ENCODE data around the gene RAB40B. TPM values are rescaled to one million over a fixed set of nuclear protein-coding genes. Genes with fewer than 3 reads are reported as not detected.

Gene RAB40B
- total RNA-seq, 1 donor from 2014 or later = 14.6 TPM

DNA sequence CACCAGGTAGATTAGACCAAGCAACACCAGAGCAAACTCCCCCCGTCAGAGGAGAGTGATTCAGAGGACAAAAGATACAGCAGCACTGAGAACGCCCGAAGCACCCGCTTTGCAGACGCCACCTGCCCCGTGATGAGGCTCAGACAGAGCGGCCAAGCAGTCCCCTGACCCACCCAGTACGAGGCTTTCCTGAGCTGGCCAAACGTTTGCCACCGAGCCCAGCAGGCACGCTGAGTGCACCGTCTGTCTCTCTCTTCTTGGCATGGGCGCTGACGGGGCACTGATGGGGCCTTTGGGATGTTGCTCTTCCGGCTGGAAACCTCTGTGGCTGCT lies 30.9 kb downstream of the RAB40B start:
- peaks cover 5% of the 10 kb centered on the region for H3K4me1 Mint-ChIP-seq (ENCODE audit: low read depth, unreplicated experiment)
- H3K9me3 Mint-ChIP-seq (ENCODE audit: unreplicated experiment) = peaks cover 6% of the 10 kb centered on the region
- H3K4me3 Mint-ChIP-seq (ENCODE audit: unreplicated experiment) = no peak overlapping the region
- no peaks in the 10 kb centered on the region for H3K36me3 Mint-ChIP-seq (ENCODE audit: unreplicated experiment)
- H3K27me3 Mint-ChIP-seq (ENCODE audit: unreplicated experiment) = peaks cover 8% of the 10 kb centered on the region
- DNase-seq = no peak
- no peak overlapping the region for H3K27ac Mint-ChIP-seq (ENCODE audit: unreplicated experiment)
- TF ChIP-seq, protein P1, sequence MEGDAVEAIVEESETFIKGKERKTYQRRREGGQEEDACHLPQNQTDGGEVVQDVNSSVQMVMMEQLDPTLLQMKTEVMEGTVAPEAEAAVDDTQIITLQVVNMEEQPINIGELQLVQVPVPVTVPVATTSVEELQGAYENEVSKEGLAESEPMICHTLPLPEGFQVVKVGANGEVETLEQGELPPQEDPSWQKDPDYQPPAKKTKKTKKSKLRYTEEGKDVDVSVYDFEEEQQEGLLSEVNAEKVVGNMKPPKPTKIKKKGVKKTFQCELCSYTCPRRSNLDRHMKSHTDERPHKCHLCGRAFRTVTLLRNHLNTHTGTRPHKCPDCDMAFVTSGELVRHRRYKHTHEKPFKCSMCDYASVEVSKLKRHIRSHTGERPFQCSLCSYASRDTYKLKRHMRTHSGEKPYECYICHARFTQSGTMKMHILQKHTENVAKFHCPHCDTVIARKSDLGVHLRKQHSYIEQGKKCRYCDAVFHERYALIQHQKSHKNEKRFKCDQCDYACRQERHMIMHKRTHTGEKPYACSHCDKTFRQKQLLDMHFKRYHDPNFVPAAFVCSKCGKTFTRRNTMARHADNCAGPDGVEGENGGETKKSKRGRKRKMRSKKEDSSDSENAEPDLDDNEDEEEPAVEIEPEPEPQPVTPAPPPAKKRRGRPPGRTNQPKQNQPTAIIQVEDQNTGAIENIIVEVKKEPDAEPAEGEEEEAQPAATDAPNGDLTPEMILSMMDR (IDR thresholded peaks at IDR 0.05; ENCODE audit: partially characterized antibody, unreplicated experiment) = no peak

DNA sequence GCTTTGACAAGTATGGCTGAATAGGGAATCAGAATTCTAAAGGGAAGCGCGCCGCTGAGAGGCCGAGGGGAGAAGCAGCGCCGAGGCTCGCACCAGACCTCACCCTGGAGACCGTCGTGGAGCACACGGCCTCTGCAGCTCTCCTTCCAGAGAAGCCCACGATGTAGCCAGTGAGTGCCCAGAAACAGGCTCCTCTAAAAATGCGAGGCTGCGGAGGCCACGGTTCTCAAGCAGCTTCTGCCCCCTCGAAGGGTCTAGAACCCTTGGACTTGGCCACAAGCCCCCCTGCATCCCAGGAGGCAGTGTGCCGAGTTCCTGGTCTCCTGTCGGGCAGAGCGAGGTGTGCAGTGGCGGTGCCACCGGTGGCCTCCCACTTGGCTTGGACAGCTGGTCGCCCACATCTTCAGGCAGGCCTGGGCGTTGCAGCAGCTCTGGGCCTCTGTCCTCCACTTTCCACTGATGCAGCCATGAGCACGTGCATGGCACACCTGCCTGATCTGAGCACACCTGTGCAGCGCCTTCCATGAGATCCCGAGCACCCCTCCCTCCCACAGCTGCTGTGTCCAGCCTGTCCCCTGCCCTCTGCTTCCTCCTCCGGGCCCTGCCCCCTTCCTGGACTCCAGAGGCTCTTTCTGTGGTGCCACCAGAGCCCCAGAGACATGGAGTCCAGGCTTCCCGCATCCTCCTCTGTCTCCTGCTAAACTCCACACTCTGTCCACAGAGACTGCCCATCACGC lies 31.4 kb downstream of the RAB40B start:
- no peak overlapping the region for H3K4me3 Mint-ChIP-seq (ENCODE audit: unreplicated experiment)
- H3K27me3 Mint-ChIP-seq (ENCODE audit: unreplicated experiment) = peaks cover 8% of the 10 kb centered on the region
- no peaks in the 10 kb centered on the region for H3K36me3 Mint-ChIP-seq (ENCODE audit: unreplicated experiment)
- H3K9me3 Mint-ChIP-seq (ENCODE audit: unreplicated experiment) = peaks cover 6% of the 10 kb centered on the region
- DNase-seq = no peak
- TF ChIP-seq, protein P1 (IDR thresholded peaks at IDR 0.05; ENCODE audit: partially characterized antibody, unreplicated experiment) = no peak
- peaks cover 5% of the 10 kb centered on the region for H3K4me1 Mint-ChIP-seq (ENCODE audit: low read depth, unreplicated experiment)
- H3K27ac Mint-ChIP-seq (ENCODE audit: unreplicated experiment) = no peak overlapping the region

DNA sequence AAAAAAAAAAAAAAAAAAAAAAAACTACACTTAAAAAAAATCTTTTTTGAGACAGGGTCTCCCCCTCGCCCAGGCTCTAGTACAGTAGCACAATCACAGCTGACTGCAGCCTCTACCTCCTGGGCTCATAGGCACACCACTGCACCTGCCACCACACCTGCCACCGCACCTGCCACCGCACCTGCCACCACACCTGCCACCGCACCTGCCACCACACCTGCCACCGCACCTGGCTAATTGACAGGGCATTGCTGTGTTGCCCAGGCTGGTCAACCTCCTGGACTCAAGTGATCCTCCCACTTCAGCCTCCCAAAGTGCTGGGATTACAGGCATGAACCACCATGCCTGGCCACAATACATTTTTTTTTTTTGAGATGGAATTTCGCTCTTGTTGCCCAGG lies 32.6 kb downstream of the RAB40B start:
- Mint-ChIP-seq H3K9me3 (ENCODE audit: unreplicated experiment) (peaks cover 6% of the 10 kb centered on the region), H3K4me3 (ENCODE audit: unreplicated experiment) (no peak overlapping the region), H3K4me1 (ENCODE audit: low read depth, unreplicated experiment) (peaks cover 5% of the 10 kb centered on the region), H3K27ac (ENCODE audit: unreplicated experiment) (no peak overlapping the region), H3K27me3 (ENCODE audit: unreplicated experiment) (peaks cover 9% of the 10 kb centered on the region), H3K36me3 (ENCODE audit: unreplicated experiment) (peaks cover under 1% of the 10 kb centered on the region)
- TF ChIP-seq, protein P1 (IDR thresholded peaks at IDR 0.05; ENCODE audit: partially characterized antibody, unreplicated experiment) = no peak
- no peak for DNase-seq

DNA sequence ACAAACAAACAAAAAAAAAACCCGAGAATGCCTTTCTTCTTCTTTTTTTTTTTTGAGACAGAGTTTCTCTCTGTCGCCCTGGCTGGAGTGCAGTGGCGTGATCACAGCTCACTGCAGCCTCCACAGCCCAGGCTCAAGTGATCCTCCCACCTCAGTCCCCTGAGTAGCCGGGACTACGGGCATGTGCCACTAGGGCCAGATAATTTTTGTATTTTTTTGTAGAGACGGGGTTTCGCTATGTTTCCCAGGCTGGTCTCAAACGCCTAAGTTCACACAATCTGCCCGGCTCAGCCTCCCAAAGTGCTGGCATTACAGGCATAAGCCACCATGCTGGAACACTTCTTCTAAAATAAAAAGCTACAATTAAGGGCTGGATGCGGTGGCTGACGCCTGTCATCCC lies 33.3 kb downstream of the RAB40B start:
- DNase-seq = no peak
- H3K36me3 Mint-ChIP-seq (ENCODE audit: unreplicated experiment) = peaks cover 4% of the 10 kb centered on the region
- TF ChIP-seq, protein P1 (IDR thresholded peaks at IDR 0.05; ENCODE audit: partially characterized antibody, unreplicated experiment) = no peak
- peaks cover 5% of the 10 kb centered on the region for H3K4me1 Mint-ChIP-seq (ENCODE audit: low read depth, unreplicated experiment)
- peaks cover 9% of the 10 kb centered on the region for H3K9me3 Mint-ChIP-seq (ENCODE audit: unreplicated experiment)
- no peak overlapping the region for H3K27ac Mint-ChIP-seq (ENCODE audit: unreplicated experiment)
- H3K4me3 Mint-ChIP-seq (ENCODE audit: unreplicated experiment) = no peak overlapping the region
- peaks cover 11% of the 10 kb centered on the region for H3K27me3 Mint-ChIP-seq (ENCODE audit: unreplicated experiment)

DNA sequence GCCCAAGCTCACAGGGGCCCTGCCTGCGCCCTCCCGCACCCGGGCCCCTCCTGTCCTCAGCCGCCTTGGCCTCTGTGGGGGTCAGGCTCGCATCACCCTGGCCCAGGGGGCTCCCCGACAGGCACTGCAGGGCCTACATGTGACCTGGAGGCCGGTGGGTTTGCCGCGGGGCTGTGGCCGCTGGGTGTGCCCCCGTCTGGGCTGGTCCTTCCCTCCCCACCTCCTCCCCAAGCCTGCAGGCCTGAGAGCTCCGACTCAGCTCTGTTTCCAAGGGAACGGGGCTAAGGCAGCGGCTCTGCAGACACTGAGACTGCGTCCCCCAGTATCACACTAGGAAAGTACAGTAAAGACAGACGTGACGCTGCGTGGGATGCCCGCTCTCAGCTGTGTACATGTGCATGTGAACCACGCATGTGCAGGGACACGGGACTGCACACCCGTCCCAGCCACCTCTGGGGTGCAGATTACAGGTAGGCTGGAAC lies 33.8 kb downstream of the RAB40B start:
- Mint-ChIP-seq H3K9me3 (ENCODE audit: unreplicated experiment) (peaks cover 12% of the 10 kb centered on the region), H3K4me3 (ENCODE audit: unreplicated experiment) (no peak overlapping the region), H3K27me3 (ENCODE audit: unreplicated experiment) (peaks cover 15% of the 10 kb centered on the region), H3K4me1 (ENCODE audit: low read depth, unreplicated experiment) (peaks cover 5% of the 10 kb centered on the region), H3K27ac (ENCODE audit: unreplicated experiment) (no peak overlapping the region), H3K36me3 (ENCODE audit: unreplicated experiment) (peaks cover 9% of the 10 kb centered on the region)
- no peak for DNase-seq
- TF ChIP-seq, protein P1 (IDR thresholded peaks at IDR 0.05; ENCODE audit: partially characterized antibody, unreplicated experiment) = no peak

All from glutamatergic neuron (in vitro differentiated cells).